Smooth muscle cell (in vitro differentiated cells): ENCODE results near the gene SFI1. TPM values are rescaled to one million over a fixed set of nuclear protein-coding genes. Genes with fewer than 3 reads are reported as not detected.
"Not testable (repeated sequence)": the region's sequence is repeated elsewhere in the genome, so short reads cannot be mapped to it uniquely, and the experiment has no call there.

Experiments
- DNase-seq: peaks from one replicate; lab custom pipeline; 2025; ENCODE audit not compliant: unreplicated experiment; lab: John Stamatoyannopoulos, UW
- H2AFZ ChIP-seq: fragments of 200-600 bp; sonication (generic); 2 replicates; pipeline ENCODE4 v1.6.0; 2016; ENCODE audit warnings: antibody characterized with exemption, low read depth, mild to moderate bottlenecking
- H3F3A ChIP-seq: fragments of 200-600 bp; sonication (generic); 2 replicates; pipeline ENCODE4 v1.6.0; 2017; ENCODE audit warnings: antibody characterized with exemption, low read depth
- H3K27ac ChIP-seq: fragments of 200-600 bp; sonication (generic); 2 replicates; pipeline ENCODE4 v1.5.1; 2016; ENCODE audit warnings: low read depth, mild to moderate bottlenecking
- H3K27me3 ChIP-seq: fragments of 200-600 bp; sonication (generic); 2 replicates; pipeline ENCODE4 v1.6.1; 2016; ENCODE audit warnings: low read depth, mild to moderate bottlenecking
- H3K36me3 ChIP-seq: fragments of 200-600 bp; sonication (generic); 2 replicates; pipeline ENCODE4 v1.5.1; 2016; ENCODE audit warnings: low read depth
- H3K4me1 ChIP-seq: fragments of 200-600 bp; sonication (generic); 2 replicates; pipeline ENCODE4 v1.5.1; 2016; ENCODE audit warnings: low read depth
- H3K4me2 ChIP-seq: fragments of 200-600 bp; sonication (generic); 2 replicates; pipeline ENCODE4 v1.6.0; 2016; ENCODE audit warnings: mild to moderate bottlenecking
- H3K4me3 ChIP-seq: fragments of 200-600 bp; sonication (generic); 2 replicates; pipeline ENCODE4 v1.5.1; 2016; ENCODE audit warnings: mild to moderate bottlenecking
- H3K79me2 ChIP-seq: fragments of 200-600 bp; sonication (generic); 2 replicates; pipeline ENCODE4 v1.6.0; 2016; ENCODE audit warnings: low read depth, mild to moderate bottlenecking
- H3K9ac ChIP-seq: fragments of 200-600 bp; sonication (generic); 2 replicates; pipeline ENCODE4 v1.6.0; 2016; ENCODE audit warnings: low read depth
- H3K9me3 ChIP-seq: fragments of 200-600 bp; sonication (generic); replicated peaks from 2 replicates; pipeline ENCODE4 v1.5.1; 2016; ENCODE audit warnings: low read depth
- H4K20me1 ChIP-seq: fragments of 200-600 bp; sonication (generic); 2 replicates; pipeline ENCODE4 v1.6.0; 2016; ENCODE audit warnings: low read depth
- WGBS: methylation state at CpG from one replicate; pipeline ENCODE4 v1.1.7; 2016; ENCODE audit warnings: low lambda C conversion rate; 5-methylcytosine and 5-hydroxymethylcytosine counted together
- polyA plus RNA-seq: library from polyadenylated mRNA; unstranded; fragments of >200 nt; fragmentation: Nextera tagmentation; extraction: Ambion mirVana; gene quantifications from 2 replicates; pipeline ENCODE4 v1.2.1, GENCODE V29; 2016
- total RNA-seq: library from RNA; depleted of rRNA; stranded (reverse); fragments of >200 nt; gene quantifications from 2 replicates; pipeline ENCODE4 v1.2.3, GENCODE V29; 2014
- TF ChIP-seq, protein P1 (sequence below): fragments of 200-600 bp; sonication (generic); IDR thresholded peaks from 2 replicates; pipeline ENCODE4 v1.5.1; 2017; ENCODE audit warnings: borderline replicate concordance, mild to moderate bottlenecking, antibody characterized with exemption; ENCODE audit not compliant: insufficient read depth, poor library complexity, severe bottlenecking

SFI1 gene
- total and polyA plus RNA-seq, 2 experiments from 2014 or later: 8.7 to 26.9 TPM

DNA sequence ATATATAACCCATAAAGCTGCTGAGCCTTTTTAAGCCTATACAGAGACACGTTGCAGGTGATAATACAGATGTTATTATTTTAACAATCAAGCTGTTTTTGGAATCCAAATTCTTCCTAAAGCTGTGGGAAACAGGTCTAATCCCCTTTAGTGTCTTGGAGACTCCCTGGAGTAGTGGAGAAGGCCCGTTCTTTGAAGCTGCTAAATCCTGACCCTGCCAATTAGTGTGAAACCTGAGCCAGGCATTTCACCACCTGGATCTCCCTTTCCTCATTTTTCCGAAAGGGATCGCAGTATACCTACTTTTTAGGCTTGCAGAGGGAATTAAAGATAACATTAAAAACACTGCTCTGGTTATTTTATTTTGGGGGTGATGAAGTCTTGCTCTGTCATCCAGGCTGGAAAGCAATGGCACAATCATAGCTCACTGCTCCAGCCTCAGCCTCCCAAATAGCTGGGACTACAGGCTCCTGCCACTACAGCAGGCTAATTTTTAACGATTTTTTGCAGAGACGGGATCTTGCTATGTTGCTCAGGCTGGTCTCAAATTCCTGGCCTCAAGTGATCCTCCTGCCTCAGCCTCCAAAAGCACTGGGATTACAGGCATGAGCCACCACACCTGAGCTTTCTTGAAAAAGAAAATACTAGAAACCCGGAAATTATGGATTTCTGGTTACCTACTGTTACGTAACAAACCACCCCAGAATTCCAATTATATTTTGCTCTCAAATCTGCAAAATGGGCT lies 4.9 kb upstream of the SFI1 start:
- H3K4me1 ChIP-seq: peaks cover 26% of the 10 kb centered on the region
- no peak overlapping the region for H3K9ac ChIP-seq
- H3K36me3 ChIP-seq: no peaks in the 10 kb centered on the region
- H3K9me3 ChIP-seq: no peaks in the 10 kb centered on the region
- H3F3A ChIP-seq: peaks cover 15% of the 10 kb centered on the region
- 77% methylated on average over 8 of the region's 8 CpGs for WGBS
- no peak overlapping the region for H3K27ac ChIP-seq
- peaks cover 28% of the 10 kb centered on the region for H3K79me2 ChIP-seq
- no peak for DNase-seq
- no peak overlapping the region for H3K4me3 ChIP-seq
- H3K4me2 ChIP-seq: peak overlapping the region; percentile 87
- peak overlapping the region; percentile 88 for H2AFZ ChIP-seq
- H3K27me3 ChIP-seq: no peaks in the 10 kb centered on the region
- TF ChIP-seq, protein P1, sequence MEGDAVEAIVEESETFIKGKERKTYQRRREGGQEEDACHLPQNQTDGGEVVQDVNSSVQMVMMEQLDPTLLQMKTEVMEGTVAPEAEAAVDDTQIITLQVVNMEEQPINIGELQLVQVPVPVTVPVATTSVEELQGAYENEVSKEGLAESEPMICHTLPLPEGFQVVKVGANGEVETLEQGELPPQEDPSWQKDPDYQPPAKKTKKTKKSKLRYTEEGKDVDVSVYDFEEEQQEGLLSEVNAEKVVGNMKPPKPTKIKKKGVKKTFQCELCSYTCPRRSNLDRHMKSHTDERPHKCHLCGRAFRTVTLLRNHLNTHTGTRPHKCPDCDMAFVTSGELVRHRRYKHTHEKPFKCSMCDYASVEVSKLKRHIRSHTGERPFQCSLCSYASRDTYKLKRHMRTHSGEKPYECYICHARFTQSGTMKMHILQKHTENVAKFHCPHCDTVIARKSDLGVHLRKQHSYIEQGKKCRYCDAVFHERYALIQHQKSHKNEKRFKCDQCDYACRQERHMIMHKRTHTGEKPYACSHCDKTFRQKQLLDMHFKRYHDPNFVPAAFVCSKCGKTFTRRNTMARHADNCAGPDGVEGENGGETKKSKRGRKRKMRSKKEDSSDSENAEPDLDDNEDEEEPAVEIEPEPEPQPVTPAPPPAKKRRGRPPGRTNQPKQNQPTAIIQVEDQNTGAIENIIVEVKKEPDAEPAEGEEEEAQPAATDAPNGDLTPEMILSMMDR: no peak
- H4K20me1 ChIP-seq: no peaks in the 10 kb centered on the region

DNA sequence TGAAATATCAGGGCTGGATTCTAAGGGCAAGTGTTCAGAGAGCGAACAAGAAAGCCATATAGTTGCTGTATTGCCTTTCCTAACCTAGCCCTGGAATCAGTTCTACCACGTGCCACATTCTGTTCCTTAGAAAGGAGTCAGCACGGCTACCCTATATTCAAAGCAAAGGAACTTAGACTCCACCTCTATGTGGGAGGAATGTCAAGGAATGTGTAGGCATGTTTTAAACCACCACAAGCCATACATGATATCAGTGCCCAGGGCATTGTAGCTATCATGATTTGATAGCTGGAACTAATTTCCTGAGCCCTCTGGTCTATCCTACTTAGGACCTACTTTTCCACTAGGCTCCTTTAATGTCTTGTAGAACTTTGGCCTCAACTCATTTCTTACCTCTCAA lies 4.2 kb upstream of the SFI1 start:
- no peaks in the 10 kb centered on the region for H4K20me1 ChIP-seq
- 86% methylated on average over 3 of the region's 3 CpGs for WGBS
- H3K9ac ChIP-seq: no peak overlapping the region
- H3K36me3 ChIP-seq: no peaks in the 10 kb centered on the region
- no peak overlapping the region for H3K4me2 ChIP-seq
- H3K27ac ChIP-seq: no peak overlapping the region
- H3K9me3 ChIP-seq: no peaks in the 10 kb centered on the region
- no peak overlapping the region for H3K4me3 ChIP-seq
- no peak for DNase-seq
- H3F3A ChIP-seq: peaks cover 15% of the 10 kb centered on the region
- peaks cover 22% of the 10 kb centered on the region for H3K79me2 ChIP-seq
- TF ChIP-seq, protein P1: no peak
- no peak overlapping the region for H2AFZ ChIP-seq
- peaks cover 26% of the 10 kb centered on the region for H3K4me1 ChIP-seq
- H3K27me3 ChIP-seq: no peaks in the 10 kb centered on the region

DNA sequence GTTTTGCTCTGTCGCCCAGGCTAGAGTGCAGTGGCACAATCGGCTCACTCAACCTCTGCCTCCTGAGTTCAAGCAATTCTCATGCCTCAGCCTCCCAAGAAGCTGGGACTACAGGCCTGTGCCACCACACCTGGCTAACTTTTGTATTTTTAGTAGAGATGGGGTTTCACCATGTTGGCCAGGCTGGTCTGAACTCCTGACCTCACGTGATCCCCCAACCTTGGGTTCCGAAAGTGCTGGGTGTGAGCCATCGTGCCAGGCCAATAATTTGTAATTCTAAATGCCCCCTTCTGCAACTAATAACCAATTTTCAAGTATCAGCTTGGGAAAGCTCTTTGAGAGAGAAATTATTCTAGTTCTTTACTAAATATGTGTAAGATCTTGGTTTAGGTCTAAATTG lies 3.0 kb upstream of the SFI1 start:
- not testable (repeated sequence) for DNase-seq, H4K20me1 ChIP-seq, H3K9me3 ChIP-seq, H3K4me3 ChIP-seq, H3K27ac ChIP-seq, H3K9ac ChIP-seq, H3K4me2 ChIP-seq, H2AFZ ChIP-seq, H3K27me3 ChIP-seq, H3K36me3 ChIP-seq
- Histone ChIP-seq H3K4me1 (peaks cover 22% of the 10 kb centered on the region), H3K79me2 (peaks cover 14% of the 10 kb centered on the region), H3F3A (peaks cover 15% of the 10 kb centered on the region)
- 97% methylated on average over 5 of the region's 5 CpGs for WGBS

DNA sequence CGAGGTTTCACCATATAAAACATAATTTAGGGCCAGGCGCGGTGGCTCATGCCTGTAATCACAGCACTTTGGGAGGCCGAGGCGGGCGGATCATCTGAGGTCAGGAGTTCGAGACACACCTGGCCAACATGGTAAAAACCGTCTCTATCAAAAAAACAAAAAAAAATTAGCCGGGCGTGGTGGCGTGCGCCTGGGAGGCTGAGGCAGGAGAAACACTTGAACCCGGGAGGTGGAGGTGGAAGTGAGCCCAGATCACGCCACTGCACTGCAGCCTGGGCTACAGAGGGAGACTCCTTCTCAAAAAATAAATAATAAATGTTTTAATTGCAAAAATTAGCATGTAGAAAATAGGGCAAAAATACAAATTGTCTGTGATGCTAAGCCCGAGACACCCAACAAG lies 993 bp upstream of the SFI1 start:
- Histone ChIP-seq H3K4me2 (peak overlapping the region; percentile 86), H2AFZ (peak overlapping the region; percentile 93), H3F3A (peaks cover 15% of the 10 kb centered on the region), H3K4me3 (peak overlapping the region; percentile 70), H3K27me3 (no peaks in the 10 kb centered on the region), H3K9ac (no peak overlapping the region), H3K79me2 (peaks cover 6% of the 10 kb centered on the region), H3K9me3 (no peaks in the 10 kb centered on the region), H3K4me1 (peaks cover 16% of the 10 kb centered on the region), H4K20me1 (no peaks in the 10 kb centered on the region), H3K36me3 (no peaks in the 10 kb centered on the region), H3K27ac (peak overlapping the region; percentile 2)
- no peak for DNase-seq
- TF ChIP-seq, protein P1: no peak
- WGBS: 88% methylated on average over 15 of the region's 15 CpGs
